Measurements from ENCODE around the gene SLC25A10.

DNA sequence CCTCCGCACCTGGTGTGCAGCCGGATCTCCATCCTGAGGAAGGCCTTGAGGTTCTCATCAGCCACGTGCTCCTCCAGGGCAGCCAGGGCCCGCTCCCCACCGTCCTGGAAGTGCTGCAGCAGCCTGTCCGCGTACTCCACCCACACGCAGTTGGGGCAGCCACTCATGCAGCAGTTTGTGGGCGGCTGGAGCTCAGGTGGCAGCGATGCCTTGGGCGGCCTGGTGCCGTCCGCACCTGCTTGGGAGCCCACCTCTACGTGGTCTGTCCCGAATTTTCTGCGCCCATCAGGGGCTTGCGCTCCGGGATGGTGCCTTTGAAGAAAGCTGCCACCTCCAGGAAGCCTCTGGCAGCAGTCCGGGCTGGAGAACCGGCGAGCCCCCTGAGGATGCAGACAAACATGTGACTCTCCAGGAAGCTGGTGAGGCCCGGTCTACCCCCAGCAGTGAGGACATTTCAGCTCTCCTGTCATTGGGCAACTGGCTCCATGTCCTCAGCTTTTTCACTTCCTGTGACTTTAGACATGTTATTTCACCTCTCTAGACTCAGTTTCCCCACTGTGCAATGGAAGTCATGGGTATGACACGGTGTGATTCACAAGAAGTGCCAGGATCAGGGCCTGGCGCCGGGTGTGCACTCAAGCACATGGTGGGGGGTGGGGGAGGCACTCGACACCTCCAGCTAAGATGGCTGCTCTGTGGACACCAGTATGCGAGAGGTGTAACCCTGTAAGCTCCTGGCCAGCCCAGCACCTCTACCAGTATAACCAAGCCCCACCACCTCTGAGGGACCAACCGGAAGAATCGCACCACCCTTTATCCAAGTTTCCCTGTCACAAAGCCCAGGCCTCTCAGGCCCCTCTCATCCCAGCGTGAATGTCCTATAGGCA, 46.6 kb upstream of the SLC25A10 start:
- TF ChIP-seq CTCF (IDR thresholded peaks at IDR 0.05): no peak
- TF ChIP-seq POLR2A (IDR thresholded peaks at IDR 0.05): no peak
